ENCODE measurements around the gene KY. TPM values are rescaled to one million over a fixed set of nuclear protein-coding genes. Genes with fewer than 3 reads are reported as not detected.

KY gene
- total RNA-seq, 1 experiment from 2014 or later: 0.29 TPM

DNA sequence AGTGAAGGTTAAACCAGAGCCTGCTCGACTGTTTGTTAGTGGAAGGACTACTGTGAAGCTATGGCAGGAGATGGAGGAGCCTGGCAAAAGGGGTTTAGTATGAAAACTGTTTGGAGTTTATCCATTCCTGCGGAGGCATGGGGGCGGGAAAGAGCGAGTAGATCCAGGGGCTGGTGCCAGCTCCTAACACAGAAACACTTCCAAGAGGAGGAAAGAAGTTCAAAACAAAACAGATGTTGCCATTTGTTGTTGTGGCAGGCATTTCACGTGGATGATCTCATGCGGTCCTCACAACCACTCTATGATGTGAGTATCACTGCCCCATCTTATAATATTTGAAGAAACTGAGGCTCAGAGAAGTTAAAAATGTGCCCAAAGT, 30.7 kb upstream of the KY start:
- POLR2A ChIA-PET (ENCODE audit: unreplicated experiment): no interaction called here
- no peak overlapping the region for H3K4me3 ChIP-seq (ENCODE audit: low read length)
- no peak overlapping the region for H3K9ac ChIP-seq (ENCODE audit: low read length)
- ATAC-seq (no peak), DNase-seq (no peak)
- no peaks in the 10 kb centered on the region for H3K79me2 ChIP-seq (ENCODE audit: low read length)
- H4K20me1 ChIP-seq (ENCODE audit: low read length): no peaks in the 10 kb centered on the region
- H3K9me2 ChIP-seq (replicated peaks; ENCODE audit: low read length): no peaks in the 10 kb centered on the region
- H3K9me3 ChIP-seq (ENCODE audit: low read length): no peaks in the 10 kb centered on the region
- no peak overlapping the region for H3K27ac ChIP-seq (ENCODE audit: low read length)
- H3K4me1 ChIP-seq (ENCODE audit: insufficient read depth, low read length): peaks cover 10% of the 10 kb centered on the region
- no peaks in the 10 kb centered on the region for H3K27me3 ChIP-seq (ENCODE audit: low read length)
- intact Hi-C loops (cut with micrococcal nuclease): no loop called here
- H2AFZ ChIP-seq (ENCODE audit: low read length): no peak overlapping the region
- CTCF ChIA-PET: no interaction called here
- no peaks in the 10 kb centered on the region for H3K36me3 ChIP-seq (ENCODE audit: low read depth, low read length)
- no TSS peak for BruUV-seq (replicated peaks)
- no peaks in the 10 kb centered on the region for H3F3A ChIP-seq (ENCODE audit: low read length, unreplicated experiment)
- no peak overlapping the region for H3K4me2 ChIP-seq (ENCODE audit: low read length)
- TF ChIP-seq, protein P1, sequence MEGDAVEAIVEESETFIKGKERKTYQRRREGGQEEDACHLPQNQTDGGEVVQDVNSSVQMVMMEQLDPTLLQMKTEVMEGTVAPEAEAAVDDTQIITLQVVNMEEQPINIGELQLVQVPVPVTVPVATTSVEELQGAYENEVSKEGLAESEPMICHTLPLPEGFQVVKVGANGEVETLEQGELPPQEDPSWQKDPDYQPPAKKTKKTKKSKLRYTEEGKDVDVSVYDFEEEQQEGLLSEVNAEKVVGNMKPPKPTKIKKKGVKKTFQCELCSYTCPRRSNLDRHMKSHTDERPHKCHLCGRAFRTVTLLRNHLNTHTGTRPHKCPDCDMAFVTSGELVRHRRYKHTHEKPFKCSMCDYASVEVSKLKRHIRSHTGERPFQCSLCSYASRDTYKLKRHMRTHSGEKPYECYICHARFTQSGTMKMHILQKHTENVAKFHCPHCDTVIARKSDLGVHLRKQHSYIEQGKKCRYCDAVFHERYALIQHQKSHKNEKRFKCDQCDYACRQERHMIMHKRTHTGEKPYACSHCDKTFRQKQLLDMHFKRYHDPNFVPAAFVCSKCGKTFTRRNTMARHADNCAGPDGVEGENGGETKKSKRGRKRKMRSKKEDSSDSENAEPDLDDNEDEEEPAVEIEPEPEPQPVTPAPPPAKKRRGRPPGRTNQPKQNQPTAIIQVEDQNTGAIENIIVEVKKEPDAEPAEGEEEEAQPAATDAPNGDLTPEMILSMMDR (conservative IDR thresholded peaks at IDR 0.05; ENCODE audit: low read depth, low read length): no peak

DNA sequence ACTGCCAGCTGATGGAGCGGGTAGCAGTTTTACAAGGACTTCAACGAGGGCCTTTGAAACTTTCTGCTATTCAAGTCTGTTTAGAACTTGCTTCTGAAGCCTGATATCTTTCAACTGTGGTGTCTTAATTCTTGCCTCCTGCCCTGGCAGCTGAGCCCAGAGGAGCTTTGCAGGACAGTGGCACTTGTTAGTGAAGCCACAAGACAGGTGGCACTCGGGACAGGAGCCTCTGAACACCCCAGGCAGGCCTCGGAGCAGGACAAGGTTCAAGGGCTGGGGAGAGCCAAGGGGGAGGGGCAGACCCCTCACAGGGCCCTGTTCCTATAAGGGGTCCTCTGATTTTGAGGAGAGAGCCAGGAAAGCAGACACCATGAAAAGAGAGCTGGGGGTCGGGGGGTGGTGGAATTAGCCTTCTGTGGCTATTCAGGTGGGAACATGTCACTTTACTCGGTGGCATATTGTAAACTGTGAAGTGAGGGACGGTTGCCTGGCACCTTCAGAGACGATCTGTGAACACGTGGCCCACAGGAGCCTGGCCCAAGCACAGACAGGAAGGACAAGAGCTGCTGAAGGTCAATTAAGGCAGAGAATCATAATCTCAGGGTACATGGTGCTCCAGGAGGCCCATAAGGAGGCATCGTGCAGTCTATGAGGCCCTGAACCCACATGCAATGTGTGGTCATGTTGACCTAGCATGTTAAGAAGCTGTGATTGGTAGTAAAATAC, 30.1 kb upstream of the KY start:
- no peak for DNase-seq
- no peak for ATAC-seq
- Histone ChIP-seq H3K79me2 (ENCODE audit: low read length) (no peaks in the 10 kb centered on the region), H2AFZ (ENCODE audit: low read length) (no peak overlapping the region), H3K9ac (ENCODE audit: low read length) (no peak overlapping the region), H3K4me2 (ENCODE audit: low read length) (no peak overlapping the region), H3K27me3 (ENCODE audit: low read length) (no peaks in the 10 kb centered on the region), H3K27ac (ENCODE audit: low read length) (no peak overlapping the region), H4K20me1 (ENCODE audit: low read length) (no peaks in the 10 kb centered on the region), H3K9me2 (replicated peaks; ENCODE audit: low read length) (no peaks in the 10 kb centered on the region), H3K4me3 (ENCODE audit: low read length) (no peak overlapping the region), H3F3A (ENCODE audit: low read length, unreplicated experiment) (no peaks in the 10 kb centered on the region), H3K4me1 (ENCODE audit: insufficient read depth, low read length) (peaks cover 10% of the 10 kb centered on the region), H3K9me3 (ENCODE audit: low read length) (no peaks in the 10 kb centered on the region), H3K36me3 (ENCODE audit: low read depth, low read length) (no peaks in the 10 kb centered on the region)
- POLR2A ChIA-PET (ENCODE audit: unreplicated experiment): no interaction called here
- intact Hi-C loops (cut with micrococcal nuclease): no loop called here
- BruUV-seq (replicated peaks): no TSS peak
- CTCF ChIA-PET: no interaction called here
- TF ChIP-seq EZH2phosphoT487 (IDR thresholded peaks at IDR 0.05; ENCODE audit: borderline replicate concordance, low read length) (no peak), EZH2 (IDR thresholded peaks at IDR 0.05; ENCODE audit: low read length, unreplicated experiment) (no peak)
- TF ChIP-seq, protein P1 (conservative IDR thresholded peaks at IDR 0.05; ENCODE audit: low read depth, low read length): no peak

DNA sequence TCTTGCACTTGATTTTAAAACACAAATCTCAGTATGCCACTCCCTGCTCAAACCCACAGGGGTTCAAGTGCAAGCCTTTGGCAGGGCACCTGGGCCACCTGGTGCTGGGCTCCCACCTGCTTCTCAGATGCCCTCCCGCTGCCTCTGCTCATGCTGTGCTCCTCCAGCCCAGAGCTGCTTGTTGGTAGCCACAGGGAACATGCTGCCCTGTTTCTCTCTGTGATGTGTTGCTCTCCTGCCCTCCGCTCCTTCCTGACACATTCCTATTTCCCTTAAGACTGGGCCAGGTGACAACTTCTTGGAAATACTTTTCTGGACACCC, 27.1 kb upstream of the KY start:
- BruUV-seq (replicated peaks): no TSS peak
- Histone ChIP-seq H3K27ac (ENCODE audit: low read length) (no peak overlapping the region), H3K27me3 (ENCODE audit: low read length) (no peaks in the 10 kb centered on the region), H3K9me3 (ENCODE audit: low read length) (no peaks in the 10 kb centered on the region), H4K20me1 (ENCODE audit: low read length) (no peaks in the 10 kb centered on the region), H3K9ac (ENCODE audit: low read length) (no peak overlapping the region), H3K4me1 (ENCODE audit: insufficient read depth, low read length) (peaks cover 17% of the 10 kb centered on the region), H3F3A (ENCODE audit: low read length, unreplicated experiment) (no peaks in the 10 kb centered on the region), H2AFZ (ENCODE audit: low read length) (no peak overlapping the region), H3K79me2 (ENCODE audit: low read length) (no peaks in the 10 kb centered on the region), H3K9me2 (replicated peaks; ENCODE audit: low read length) (no peaks in the 10 kb centered on the region), H3K36me3 (ENCODE audit: low read depth, low read length) (no peaks in the 10 kb centered on the region), H3K4me2 (ENCODE audit: low read length) (no peak overlapping the region), H3K4me3 (ENCODE audit: low read length) (no peak overlapping the region)
- intact Hi-C loops (cut with micrococcal nuclease): no loop called here
- ChIA-PET POLR2A (ENCODE audit: unreplicated experiment) (no interaction called here), CTCF (no interaction called here)
- DNase-seq (no peak), ATAC-seq (no peak)
- TF ChIP-seq EZH2phosphoT487 (IDR thresholded peaks at IDR 0.05; ENCODE audit: borderline replicate concordance, low read length) (no peak), EZH2 (IDR thresholded peaks at IDR 0.05; ENCODE audit: low read length, unreplicated experiment) (no peak)
- TF ChIP-seq, protein P1 (conservative IDR thresholded peaks at IDR 0.05; ENCODE audit: low read depth, low read length): no peak
